ENCODE measurements around the gene SMIM41.

The SMIM41 gene

GRCh38 chr12:52056801-52057637 lies 22.5 kb upstream of the SMIM41 start:
- H3K27me3 ChIP-seq (replicated peaks; ENCODE audit: control insufficient read depth, insufficient read depth, low read length) = no peaks in the 10 kb centered on the region
- H3K4me3 ChIP-seq (replicated peaks; ENCODE audit: low read depth, low read length) = no peak overlapping the region
- no peaks in the 10 kb centered on the region for H3K36me3 ChIP-seq (ENCODE audit: control insufficient read depth, insufficient read depth, low read length)
- no peak for TF ChIP-seq CTCF (IDR thresholded peaks at IDR 0.05; ENCODE audit: insufficient read depth, low read length, poor library complexity, severe bottlenecking)
- no peak for DNase-seq (ENCODE audit: extremely low read depth, insufficient read length)

- H3K4me3 ChIP-seq (replicated peaks; ENCODE audit: low read depth, low read length) = no peak overlapping the region
- TF ChIP-seq CTCF (IDR thresholded peaks at IDR 0.05; ENCODE audit: insufficient read depth, low read length, poor library complexity, severe bottlenecking) = no peak
- H3K36me3 ChIP-seq (ENCODE audit: control insufficient read depth, insufficient read depth, low read length) = no peaks in the 10 kb centered on the region
- DNase-seq (ENCODE audit: extremely low read depth, insufficient read length) = no peak
- no peaks in the 10 kb centered on the region for H3K27me3 ChIP-seq (replicated peaks; ENCODE audit: control insufficient read depth, insufficient read depth, low read length)
Observed at GRCh38 chr12:52057638-52058576, 21.6 kb upstream of the SMIM41 start.

GRCh38 chr12:52058631-52059361 lies 20.7 kb upstream of the SMIM41 start:
- no peak overlapping the region for H3K4me3 ChIP-seq (replicated peaks; ENCODE audit: low read depth, low read length)
- no peak for TF ChIP-seq CTCF (IDR thresholded peaks at IDR 0.05; ENCODE audit: insufficient read depth, low read length, poor library complexity, severe bottlenecking)
- DNase-seq (ENCODE audit: extremely low read depth, insufficient read length) = no peak
- H3K36me3 ChIP-seq (ENCODE audit: control insufficient read depth, insufficient read depth, low read length) = no peaks in the 10 kb centered on the region
- no peaks in the 10 kb centered on the region for H3K27me3 ChIP-seq (replicated peaks; ENCODE audit: control insufficient read depth, insufficient read depth, low read length)

- Histone ChIP-seq H3K27me3 (replicated peaks; ENCODE audit: control insufficient read depth, insufficient read depth, low read length) (no peaks in the 10 kb centered on the region; the same call in 1 of the 2 replicates), H3K36me3 (ENCODE audit: control insufficient read depth, insufficient read depth, low read length) (no peaks in the 10 kb centered on the region), H3K4me3 (replicated peaks; ENCODE audit: low read depth, low read length) (no peak overlapping the region)
- TF ChIP-seq CTCF (IDR thresholded peaks at IDR 0.05; ENCODE audit: insufficient read depth, low read length, poor library complexity, severe bottlenecking) = no peak
- no peak for DNase-seq (ENCODE audit: extremely low read depth, insufficient read length)
Observed at GRCh38 chr12:52059582-52060497, 19.7 kb upstream of the SMIM41 start.
